Measurements from ENCODE around the gene AK5. TPM values are rescaled to one million over a fixed set of nuclear protein-coding genes. Genes with fewer than 3 reads are reported as not detected.

Gene AK5
- total RNA-seq, 4 donors from 2014 or later = 0.13 to 0.84 (median 0.47) TPM; not detected in 1

DNA sequence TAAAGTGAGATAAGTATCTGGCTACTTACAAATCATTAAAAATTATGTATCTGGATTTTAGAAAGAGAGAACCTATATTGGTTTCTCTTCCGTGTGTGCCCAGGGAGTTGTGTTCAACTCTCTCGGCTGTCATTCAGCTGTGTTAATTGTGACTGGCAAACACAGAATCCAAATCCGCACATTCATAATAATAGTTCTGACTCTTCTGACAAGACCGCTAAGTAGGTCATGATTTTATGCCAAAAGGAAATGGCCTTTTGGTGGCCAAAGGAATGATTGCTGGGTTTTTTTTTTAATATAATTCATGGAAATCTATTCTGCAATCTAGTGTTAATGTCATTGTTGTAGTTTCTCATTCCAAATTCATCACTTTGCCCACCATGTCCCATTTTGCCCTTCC is 110.7 kb downstream of the AK5 start:
- DNase-seq (ENCODE audit: low spot score) (no peak), ATAC-seq (ENCODE audit: low FRiP score) (no peak)
- TF ChIP-seq, protein P1, sequence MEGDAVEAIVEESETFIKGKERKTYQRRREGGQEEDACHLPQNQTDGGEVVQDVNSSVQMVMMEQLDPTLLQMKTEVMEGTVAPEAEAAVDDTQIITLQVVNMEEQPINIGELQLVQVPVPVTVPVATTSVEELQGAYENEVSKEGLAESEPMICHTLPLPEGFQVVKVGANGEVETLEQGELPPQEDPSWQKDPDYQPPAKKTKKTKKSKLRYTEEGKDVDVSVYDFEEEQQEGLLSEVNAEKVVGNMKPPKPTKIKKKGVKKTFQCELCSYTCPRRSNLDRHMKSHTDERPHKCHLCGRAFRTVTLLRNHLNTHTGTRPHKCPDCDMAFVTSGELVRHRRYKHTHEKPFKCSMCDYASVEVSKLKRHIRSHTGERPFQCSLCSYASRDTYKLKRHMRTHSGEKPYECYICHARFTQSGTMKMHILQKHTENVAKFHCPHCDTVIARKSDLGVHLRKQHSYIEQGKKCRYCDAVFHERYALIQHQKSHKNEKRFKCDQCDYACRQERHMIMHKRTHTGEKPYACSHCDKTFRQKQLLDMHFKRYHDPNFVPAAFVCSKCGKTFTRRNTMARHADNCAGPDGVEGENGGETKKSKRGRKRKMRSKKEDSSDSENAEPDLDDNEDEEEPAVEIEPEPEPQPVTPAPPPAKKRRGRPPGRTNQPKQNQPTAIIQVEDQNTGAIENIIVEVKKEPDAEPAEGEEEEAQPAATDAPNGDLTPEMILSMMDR (IDR thresholded peaks at IDR 0.05) = no peak

DNA sequence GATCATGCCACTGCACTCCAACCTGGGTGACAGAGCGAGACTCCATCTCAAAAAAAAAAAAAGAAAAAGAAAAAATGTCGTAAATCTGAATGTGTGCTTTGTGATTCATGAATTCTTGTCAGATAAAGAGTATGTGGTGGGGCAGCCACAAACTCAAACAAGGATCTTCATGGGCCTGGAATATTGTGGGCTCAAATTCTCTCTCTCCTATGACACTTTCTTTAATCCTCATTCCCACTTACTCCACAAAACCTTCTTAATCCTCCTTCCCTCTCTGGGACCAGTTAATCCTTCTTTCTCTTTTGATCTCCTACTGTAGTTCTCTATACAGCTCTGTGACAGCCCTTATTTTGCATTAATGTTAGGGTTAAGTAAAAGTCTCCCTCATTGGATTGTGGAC is 112.3 kb downstream of the AK5 start:
- DNase-seq (ENCODE audit: low spot score) (no peak), ATAC-seq (ENCODE audit: low FRiP score) (no peak)
- TF ChIP-seq, protein P1 (IDR thresholded peaks at IDR 0.05) = no peak

DNA sequence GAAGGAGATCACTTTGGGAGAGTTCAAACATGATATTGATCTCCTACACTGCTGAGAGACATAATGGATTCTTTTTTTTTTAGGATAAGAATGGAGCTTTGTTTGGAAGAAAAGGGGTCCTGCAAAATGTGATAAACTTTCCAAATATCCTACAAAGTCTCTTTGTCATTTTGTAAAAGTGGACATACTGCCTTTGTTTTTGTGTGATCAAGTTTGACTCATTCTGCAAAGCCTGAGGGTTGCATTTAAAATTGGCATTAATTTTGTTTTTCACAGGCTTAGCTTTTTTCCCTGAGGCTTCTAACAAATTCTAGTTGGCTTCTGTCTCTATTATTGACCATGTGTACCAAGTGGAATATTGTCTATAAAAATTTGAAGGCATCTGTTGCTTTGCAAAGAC is 113.2 kb downstream of the AK5 start:
- TF ChIP-seq, protein P1 (IDR thresholded peaks at IDR 0.05) = no peak
- no peak for DNase-seq (ENCODE audit: low spot score)

DNA sequence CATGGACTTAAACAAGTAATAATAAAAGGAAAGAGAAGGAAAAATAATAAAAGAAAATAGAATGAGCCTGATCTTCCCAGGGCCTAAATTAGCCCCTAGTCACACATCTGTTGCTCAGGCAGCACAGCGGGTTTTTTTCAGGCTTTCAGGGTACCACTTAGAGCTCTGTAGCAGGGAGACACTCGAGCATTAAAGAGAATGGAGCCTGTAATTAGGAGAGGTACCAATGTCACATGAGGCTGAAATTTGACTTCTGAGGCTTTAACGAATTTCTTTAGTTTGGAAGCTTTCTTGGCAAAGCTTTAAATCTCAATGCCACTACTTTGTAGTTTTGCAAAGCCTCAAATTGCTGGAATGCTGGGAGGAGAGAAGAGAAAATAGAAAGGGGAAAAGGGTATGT is 116.3 kb downstream of the AK5 start:
- TF ChIP-seq, protein P1 (IDR thresholded peaks at IDR 0.05) = no peak
- no peak for DNase-seq (ENCODE audit: low spot score)
- ATAC-seq (ENCODE audit: low FRiP score) = no peak

More for the DNA sequence above, 113.2 kb downstream of the AK5 start:
- ATAC-seq (ENCODE audit: low FRiP score) = no peak

DNA sequence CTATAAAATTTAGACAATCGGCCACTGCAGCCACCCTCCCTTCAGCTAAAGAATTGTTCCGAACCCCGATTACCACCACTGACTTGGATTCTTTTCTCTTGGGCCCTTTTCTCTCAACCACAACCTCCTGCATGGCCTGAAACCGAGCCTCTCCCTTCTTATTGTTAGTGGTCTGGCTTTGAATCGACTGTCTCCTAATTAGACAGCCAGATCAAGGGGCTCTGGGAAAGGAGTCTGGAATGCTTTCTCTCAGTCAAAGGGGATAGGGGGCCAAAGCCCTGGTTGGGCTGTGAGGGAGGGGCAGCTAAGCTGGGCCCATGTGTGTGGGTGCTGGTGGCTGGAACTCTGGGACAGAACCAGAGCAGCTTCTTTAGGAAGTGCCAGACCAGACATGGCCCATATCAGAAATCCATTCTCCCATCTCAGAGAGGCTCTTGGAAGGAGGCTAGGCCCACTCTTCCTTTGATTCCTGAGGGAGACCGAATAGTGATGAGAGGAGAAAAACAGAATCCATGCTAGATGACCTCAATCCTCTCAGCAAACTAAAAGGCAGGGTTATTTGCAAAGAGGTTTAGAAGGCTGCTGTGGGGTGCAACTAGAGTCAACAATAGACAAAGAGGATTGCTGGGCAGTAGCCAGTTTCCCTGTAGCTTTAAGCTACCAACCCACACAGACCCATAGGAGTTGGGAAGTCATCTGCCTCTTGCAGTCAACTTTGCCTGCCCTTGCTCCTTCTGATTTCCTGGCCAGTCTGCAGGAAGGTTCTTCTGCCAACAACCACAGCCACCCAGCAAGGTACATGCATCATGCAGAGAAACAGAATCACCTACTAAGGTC is 117.6 kb downstream of the AK5 start:
- no peak for DNase-seq (ENCODE audit: low spot score)
- no peak for ATAC-seq (ENCODE audit: low FRiP score)
- TF ChIP-seq, protein P1 (IDR thresholded peaks at IDR 0.05) = no peak

DNA sequence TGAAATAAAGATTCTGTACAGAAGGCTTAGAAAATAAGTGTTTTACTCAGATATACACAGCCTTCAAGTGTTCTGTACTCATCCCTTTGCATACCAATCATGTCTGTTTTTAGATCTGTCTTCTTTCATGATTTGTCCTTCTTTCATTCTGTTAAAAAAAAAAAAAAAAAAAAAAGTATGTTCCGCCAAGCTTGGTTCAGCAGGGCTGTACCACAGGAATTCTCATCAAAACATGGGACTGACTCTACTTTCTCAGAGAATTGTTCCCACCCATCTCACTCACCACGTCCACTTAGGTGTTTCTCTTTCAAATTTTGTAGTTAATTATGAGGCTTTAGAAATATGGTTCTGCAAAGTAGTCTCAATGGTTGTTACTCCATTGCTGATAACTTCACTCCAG is 119.0 kb downstream of the AK5 start:
- TF ChIP-seq, protein P1 (IDR thresholded peaks at IDR 0.05) = no peak
- DNase-seq (ENCODE audit: low spot score) = no peak
- ATAC-seq (ENCODE audit: low FRiP score) = no peak

DNA sequence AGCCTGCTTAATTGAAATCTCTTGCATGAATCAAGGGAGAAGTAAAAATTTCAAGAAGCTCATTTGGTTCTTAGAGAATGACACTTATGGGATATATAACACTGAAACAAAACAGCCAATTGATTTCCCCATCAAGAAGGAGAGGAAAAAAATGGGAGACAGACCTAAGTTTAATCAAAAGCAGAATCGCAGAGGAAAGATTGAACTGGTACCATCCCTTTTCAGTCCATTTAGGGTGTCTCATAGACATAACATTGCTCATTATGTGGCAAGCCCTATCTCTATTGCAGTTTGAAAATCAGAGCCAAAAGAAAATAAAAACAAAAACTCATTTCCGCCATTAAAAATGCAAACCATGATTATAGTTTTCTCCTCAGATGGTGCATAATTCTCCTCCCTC is 119.6 kb downstream of the AK5 start:
- TF ChIP-seq, protein P1 (IDR thresholded peaks at IDR 0.05) = no peak
- DNase-seq (ENCODE audit: low spot score) = no peak
- no peak for ATAC-seq (ENCODE audit: low FRiP score)
